ENCODE measurements around the gene ATXN7.
A peak's percentile ranks its signal among the peaks of the same experiment; 100 is the strongest.

ATXN7 gene

GRCh38 chr3:63934041-63934866 is 70.6 kb downstream of the ATXN7 start:
- ATAC-seq, result peak in 1 of 2 donors; percentile 49

GRCh38 chr3:63936925-63937324 is 73.3 kb downstream of the ATXN7 start:
- ATAC-seq, result no peak

- no peak for ATAC-seq
Observed at GRCh38 chr3:63937661-63938651, 74.3 kb downstream of the ATXN7 start.

DNA sequence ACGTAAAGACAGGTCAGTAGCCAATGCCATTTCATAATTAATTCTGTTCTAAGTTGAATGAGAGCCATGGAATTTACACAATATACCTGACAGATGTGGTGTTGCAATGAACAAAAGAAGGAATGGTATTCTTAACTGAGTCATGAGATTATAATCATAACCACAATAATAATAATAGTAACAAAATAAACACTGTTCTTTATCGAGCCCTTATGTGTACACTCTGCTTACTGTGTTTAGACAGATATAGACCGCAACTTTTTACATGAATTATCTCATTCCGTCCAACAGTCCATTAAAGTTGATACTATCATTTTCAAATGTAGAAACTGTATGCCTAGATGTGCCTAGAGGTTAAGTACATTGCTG is 76.7 kb downstream of the ATXN7 start:
- no peak for ATAC-seq

GRCh38 chr3:63942528-63942927 is 78.9 kb downstream of the ATXN7 start:
- ATAC-seq, result no peak

- no peak for ATAC-seq
Observed at GRCh38 chr3:63943678-63944077, 80.0 kb downstream of the ATXN7 start.

DNA sequence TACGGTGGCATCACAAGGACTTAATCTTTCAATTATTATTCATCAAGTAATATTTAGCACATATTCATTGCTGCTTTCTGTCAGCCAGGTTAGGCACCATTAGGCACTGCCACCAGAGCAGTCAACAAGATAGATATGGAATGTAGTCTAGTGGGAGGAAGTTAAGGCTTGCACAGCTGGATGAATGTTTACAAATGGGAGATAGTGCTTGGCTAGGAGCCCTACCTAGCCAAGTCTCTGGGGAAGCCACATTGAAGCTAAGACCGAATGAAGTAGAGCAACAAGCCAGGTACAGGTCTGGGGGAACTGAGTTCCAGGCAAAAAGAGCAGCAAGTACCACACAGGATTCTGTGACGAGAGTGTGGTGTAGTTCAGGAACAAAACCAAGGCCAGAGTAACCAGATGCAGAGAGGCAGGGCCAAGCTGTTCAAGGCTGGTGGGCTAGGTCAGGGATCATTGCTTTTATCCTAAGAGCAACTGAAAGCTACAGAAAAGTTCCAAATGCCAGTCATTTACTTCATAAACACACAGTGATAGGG is 82.0 kb downstream of the ATXN7 start:
- ATAC-seq, result no peak

- ATAC-seq, result no peak
Observed at GRCh38 chr3:63946753-63947152, 83.1 kb downstream of the ATXN7 start.

DNA sequence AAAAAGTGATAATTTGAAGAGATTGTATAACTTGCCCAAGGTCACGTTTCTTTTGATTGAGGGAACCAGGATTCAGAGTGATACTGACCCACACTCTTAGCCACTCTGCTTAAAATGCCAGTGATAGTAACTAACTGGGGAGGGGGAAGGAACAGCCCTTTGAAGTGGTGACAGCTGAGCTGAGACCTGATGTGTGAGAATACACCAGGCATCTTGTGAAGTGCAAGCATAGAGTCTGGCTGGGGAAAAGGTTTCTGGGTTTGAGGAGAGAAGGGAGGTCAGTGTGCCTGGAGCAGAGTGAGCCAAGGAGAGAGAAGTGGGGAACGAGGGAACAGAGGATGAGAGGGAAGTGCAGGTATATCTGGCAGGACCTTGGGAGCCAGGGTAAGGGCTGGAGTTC is 83.9 kb downstream of the ATXN7 start:
- no peak for ATAC-seq

DNA sequence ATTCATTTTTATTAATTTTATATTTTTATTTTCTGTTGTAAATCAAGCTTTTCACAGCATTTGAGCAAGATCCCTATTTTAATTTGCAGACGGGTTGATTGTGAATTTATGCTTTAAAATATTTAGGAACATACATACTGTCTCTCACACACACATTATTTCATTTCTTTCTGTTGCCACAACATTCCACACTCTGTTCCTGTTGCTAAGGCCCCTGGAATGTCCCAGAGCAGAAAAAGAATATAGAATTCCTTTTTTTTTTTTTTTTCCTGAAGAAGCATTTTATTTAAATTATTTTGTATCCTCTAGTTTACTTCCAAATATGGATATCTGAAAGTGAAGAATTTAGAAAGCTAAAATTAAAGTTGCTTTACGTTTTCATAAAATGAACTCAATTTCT is 85.3 kb downstream of the ATXN7 start:
- ATAC-seq, result no peak

DNA sequence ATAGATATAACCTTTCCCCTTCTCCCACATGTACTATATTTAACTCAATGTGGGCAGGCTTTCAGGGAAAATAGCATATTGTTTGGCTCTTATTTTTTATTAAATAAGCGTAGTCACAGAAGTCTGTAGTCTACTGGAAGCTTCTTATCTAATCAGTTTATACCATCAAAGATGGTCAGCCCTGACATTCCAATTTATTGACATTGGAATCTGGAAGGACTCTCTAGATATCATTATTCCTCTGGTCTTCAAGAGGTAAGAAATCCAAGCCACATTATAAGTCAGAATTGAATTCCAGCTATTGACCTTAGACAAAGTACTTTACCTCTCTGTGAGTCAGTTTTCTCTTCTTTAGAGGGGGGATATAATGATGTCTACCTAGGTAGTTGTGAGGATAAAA is 87.0 kb downstream of the ATXN7 start:
- no peak for ATAC-seq

GRCh38 chr3:63951492-63952247 is 88.0 kb downstream of the ATXN7 start:
- peak; percentile 38 to 61 for ATAC-seq

DNA sequence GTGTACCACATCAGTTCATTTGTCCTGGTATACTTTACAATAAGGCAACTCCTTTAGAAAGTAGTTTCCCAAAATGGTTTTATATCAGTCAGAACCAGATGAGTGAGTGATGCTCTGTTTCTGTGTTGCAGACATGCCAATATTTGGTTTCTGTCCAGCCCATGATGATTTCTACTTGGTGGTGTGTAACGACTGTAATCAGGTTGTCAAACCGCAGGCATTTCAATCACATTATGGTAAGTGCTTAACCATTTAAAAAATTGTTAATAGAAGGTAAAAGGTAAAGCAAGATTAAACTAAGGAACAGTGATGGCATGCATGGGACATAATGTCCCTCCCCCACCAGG is 88.6 kb downstream of the ATXN7 start:
- ATAC-seq, result peak in 1 of 2 donors; percentile 57

GRCh38 chr3:63954182-63954581 is 90.5 kb downstream of the ATXN7 start:
- ATAC-seq, result no peak

DNA sequence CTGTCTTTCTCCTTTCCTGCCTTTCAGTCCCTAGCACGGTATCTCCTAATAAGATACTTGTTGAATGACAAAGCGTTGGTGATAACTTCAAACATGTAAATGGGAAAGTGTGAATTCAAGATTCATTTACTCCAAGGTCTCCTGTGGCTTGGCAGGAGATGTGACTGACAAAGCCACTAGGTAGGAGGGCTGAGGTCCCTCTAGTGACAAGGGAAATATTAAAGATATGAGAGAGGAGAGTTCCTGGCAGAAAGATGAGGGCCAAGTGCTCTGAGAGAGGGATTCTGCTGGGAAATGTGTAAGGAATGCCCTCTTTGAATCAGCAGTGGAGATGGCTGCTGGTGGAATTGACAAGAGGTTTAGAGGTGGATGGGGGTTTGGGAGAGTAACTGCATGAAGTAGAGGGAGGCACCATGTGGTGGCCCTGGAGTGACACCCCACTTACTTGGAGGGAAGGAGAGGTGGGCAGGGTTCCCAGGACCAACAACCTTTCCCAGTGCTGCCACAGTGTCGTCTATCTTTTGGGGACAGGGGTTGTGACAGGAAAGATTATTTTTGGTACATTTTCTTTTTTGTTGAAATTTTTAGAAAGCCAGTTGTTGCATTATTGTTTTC is 91.5 kb downstream of the ATXN7 start:
- ATAC-seq, result no peak

GRCh38 chr3:63955830-63956545 is 92.3 kb downstream of the ATXN7 start:
- no peak for ATAC-seq

- ATAC-seq, result no peak
Observed at GRCh38 chr3:63959146-63959545, 95.5 kb downstream of the ATXN7 start.

GRCh38 chr3:63960048-63960711 is 96.5 kb downstream of the ATXN7 start:
- ATAC-seq, result no peak

DNA sequence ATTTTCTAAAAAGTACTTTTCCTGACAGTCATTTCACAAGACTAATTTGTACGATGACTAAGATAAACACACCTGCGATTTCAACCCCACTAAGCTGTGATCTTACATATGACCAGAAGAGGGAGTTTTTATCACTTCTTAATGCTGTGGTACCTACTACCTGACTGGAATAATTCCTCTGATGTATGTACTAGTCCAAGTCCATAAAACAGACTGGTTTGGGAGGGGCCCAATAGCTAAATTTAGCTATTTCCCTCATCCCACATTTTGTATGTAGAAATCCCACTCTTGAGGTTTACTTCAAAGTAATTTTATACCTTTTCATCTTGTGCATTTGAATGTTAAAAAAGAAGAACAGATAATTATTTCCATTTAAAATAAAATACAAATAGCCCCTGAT is 98.2 kb downstream of the ATXN7 start:
- ATAC-seq, result peak; percentile 87

DNA sequence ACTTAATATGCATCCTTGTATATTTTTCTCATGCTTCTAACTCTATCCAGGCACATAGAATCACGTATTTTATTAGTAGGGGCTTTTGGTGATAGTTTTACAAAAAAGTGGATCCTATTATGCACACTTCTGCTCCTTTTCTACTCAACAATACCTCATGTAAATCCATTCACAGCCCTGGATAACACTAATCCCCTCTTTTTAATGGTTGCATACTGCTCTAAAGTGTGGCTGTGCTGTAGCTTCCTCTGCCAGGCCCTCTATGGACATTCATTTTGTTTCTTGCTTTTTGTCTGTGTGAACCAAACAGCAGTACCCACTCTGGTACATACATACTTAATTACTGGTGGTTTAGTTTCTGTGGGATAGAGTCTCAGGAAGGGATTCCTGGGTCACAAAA is 99.8 kb downstream of the ATXN7 start:
- ATAC-seq, result no peak
